G401 (cell line): ENCODE measurements around the gene CFAP100. TPM values are rescaled to one million over a fixed set of nuclear protein-coding genes. Genes with fewer than 3 reads are reported as not detected.

Experiments used
- DNase-seq: peaks from one replicate; pipeline ENCODE4 v3.0.0-alpha.2; 2015; ENCODE audit warnings: low spot score
- in situ Hi-C: cut with HindIII; loops from 2 replicates; pipeline ENCODE4 v1.10.0; 2016; ENCODE audit warnings: low sequenced_read_pairs, mixed read lengths
- total RNA-seq: library from RNA; depleted of rRNA; stranded (reverse); fragments of >200 nt; shearing (Covaris generic); gene quantifications from 2 replicates; pipeline ENCODE4 v1.2.3, GENCODE V29; 2014

Gene CFAP100
- total RNA-seq, 1 experiment from 2014 or later: not detected

GRCh38 chr3:126395846-126396513, 1.3 kb downstream of the CFAP100 start:
- no peak for DNase-seq
- in situ Hi-C loops: loop anchor here (25.0 kb wide), 1 partner anchor 134 kb away; no protein-coding TSS in a partner anchor

- DNase-seq: no peak
- in situ Hi-C loops: loop anchor here (25.0 kb wide), 1 partner anchor 134 kb away; no protein-coding TSS in a partner anchor
Observed at GRCh38 chr3:126396536-126396935, 1.8 kb downstream of the CFAP100 start.

- in situ Hi-C loops: loop anchor here (25.0 kb wide), 1 partner anchor 136 kb away; no protein-coding TSS in a partner anchor
- DNase-seq: no peak
Observed at GRCh38 chr3:126397610-126398422, 3.1 kb downstream of the CFAP100 start.

- no peak for DNase-seq
- in situ Hi-C loops: loop anchor here (25.0 kb wide), 1 partner anchor 136 kb away; no protein-coding TSS in a partner anchor
Observed at GRCh38 chr3:126398423-126399350, 4.0 kb downstream of the CFAP100 start.

GRCh38 chr3:126399351-126399735, 4.6 kb downstream of the CFAP100 start:
- no peak for DNase-seq
- in situ Hi-C loops: loop anchor here (25.0 kb wide), 1 partner anchor 137 kb away; no protein-coding TSS in a partner anchor

GRCh38 chr3:126399756-126400155, 5.0 kb downstream of the CFAP100 start:
- in situ Hi-C loops: loop anchor here (25.0 kb wide), 1 partner anchor 137 kb away; no protein-coding TSS in a partner anchor
- no peak for DNase-seq

- no peak for DNase-seq
- in situ Hi-C loops: no loop called here
Observed at GRCh38 chr3:126401611-126402160, 7.0 kb downstream of the CFAP100 start.

- no peak for DNase-seq
- in situ Hi-C loops: no loop called here
Observed at GRCh38 chr3:126402178-126402577, 7.5 kb downstream of the CFAP100 start.

GRCh38 chr3:126402666-126403302, 8.1 kb downstream of the CFAP100 start:
- in situ Hi-C loops: no loop called here

GRCh38 chr3:126406389-126407296, 11.9 kb downstream of the CFAP100 start:
- in situ Hi-C loops: no loop called here
- DNase-seq: no peak

More at GRCh38 chr3:126402666-126403302, 8.1 kb downstream of the CFAP100 start:
- DNase-seq: no peak

GRCh38 chr3:126407412-126408044, 12.8 kb downstream of the CFAP100 start:
- no peak for DNase-seq
- in situ Hi-C loops: no loop called here

GRCh38 chr3:126408099-126408498, 13.4 kb downstream of the CFAP100 start:
- DNase-seq: no peak
- in situ Hi-C loops: no loop called here

GRCh38 chr3:126412841-126413692, 18.4 kb downstream of the CFAP100 start:
- in situ Hi-C loops: no loop called here
- DNase-seq: no peak

- in situ Hi-C loops: no loop called here
- no peak for DNase-seq
Observed at GRCh38 chr3:126413693-126414080, 19.0 kb downstream of the CFAP100 start.

- no peak for DNase-seq
- in situ Hi-C loops: no loop called here
Observed at GRCh38 chr3:126414406-126414805, 19.7 kb downstream of the CFAP100 start.

GRCh38 chr3:126414961-126415660, 20.4 kb downstream of the CFAP100 start:
- in situ Hi-C loops: no loop called here
- no peak for DNase-seq
